Stimulated activated CD4-positive, alpha-beta T cell treated with anti-CD3 and anti-CD28 coated beads, Interleukin-2, amount 100 ng/mL, for 48 hours (primary cell): ENCODE results near the gene TJP2.
"Not testable (repeated sequence)": the region's sequence is repeated elsewhere in the genome, so short reads cannot be mapped to it uniquely, and the experiment has no call there.

ENCODE experiments used
- DNase-seq, 2 donors: peaks; one replicate each; pipeline ENCODE4 v3.0.0-alpha.2; 2020

Gene TJP2

GRCh38 chr9:69297300-69297980 lies 123.4 kb downstream of the TJP2 start:
- no peak for DNase-seq

- no peak for DNase-seq
Observed at GRCh38 chr9:69299315-69299714, 125.2 kb downstream of the TJP2 start.

- no peak for DNase-seq
Observed at GRCh38 chr9:69299826-69300225, 125.7 kb downstream of the TJP2 start.

- no peak for DNase-seq
Observed at GRCh38 chr9:69303331-69303730, 129.3 kb downstream of the TJP2 start.

GRCh38 chr9:69306895-69307445 lies 132.9 kb downstream of the TJP2 start:
- not testable (repeated sequence) for DNase-seq

DNA sequence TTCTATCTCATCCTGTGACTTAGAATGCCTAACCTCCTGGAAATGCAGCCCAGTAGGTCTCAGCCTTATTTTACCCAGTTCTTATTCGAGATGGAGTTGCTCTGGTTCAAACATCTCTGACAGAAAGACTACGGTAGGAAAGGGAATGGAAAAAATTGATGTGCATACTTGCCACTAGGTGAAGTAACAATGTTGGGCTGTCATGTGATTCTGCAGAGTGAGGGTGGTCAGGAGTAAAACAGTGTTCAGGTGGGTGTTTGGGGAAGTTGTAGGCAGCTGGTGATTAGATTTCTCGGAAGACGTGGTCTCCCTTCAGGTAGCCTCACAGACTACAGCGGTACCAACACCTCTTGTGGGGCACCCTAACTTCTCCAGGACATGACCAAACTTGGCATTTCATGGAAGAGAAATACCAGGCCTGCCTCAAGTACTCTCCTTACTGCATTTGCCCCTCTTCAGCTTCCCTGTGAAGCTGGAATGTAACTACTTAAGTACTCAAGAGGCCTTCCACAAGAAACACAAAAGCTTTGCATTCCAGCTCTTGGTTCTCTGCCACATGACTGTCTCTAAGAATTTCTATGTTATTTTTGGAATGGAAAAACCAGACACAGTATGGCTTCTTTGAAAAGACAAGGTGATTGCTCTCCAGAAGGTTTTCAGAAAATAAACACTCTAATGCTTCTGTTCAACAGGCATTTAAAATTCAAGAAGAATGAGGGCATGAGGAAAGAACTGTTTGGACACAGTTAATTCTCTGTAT lies 133.5 kb downstream of the TJP2 start:
- no peak for DNase-seq

DNA sequence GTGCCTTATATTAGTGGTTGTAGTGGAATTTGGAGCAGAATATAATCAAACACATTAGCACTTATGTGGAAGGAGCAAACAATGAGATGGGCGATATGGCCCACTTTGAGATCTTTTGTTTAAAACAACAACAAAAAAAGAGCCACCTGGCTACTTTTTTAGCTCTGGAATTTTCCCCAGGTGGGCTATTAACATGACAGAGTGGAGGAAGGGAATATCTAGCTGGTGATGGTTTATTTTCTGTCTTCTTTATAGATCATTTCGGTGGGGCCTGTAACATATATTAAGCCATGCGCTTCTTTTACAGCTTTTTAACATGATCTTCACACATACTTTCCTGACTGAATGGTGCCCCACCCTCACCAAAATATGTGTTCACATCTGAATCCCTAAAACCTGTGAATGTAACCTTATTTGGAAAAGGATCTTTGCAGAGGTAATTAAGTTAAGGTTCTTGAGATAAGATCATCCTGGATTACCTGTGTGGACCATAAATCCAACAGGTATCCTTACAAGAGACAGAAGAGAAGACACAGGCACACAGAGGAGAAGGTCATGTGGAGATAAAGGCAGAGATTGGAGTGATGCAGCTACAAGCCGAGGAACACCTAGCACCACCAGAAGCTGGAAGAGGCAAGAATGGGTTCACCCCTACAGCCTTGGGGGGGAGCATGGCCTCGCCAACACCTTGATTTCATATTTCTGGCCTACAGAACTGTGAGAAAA lies 134.3 kb downstream of the TJP2 start:
- no peak for DNase-seq

DNA sequence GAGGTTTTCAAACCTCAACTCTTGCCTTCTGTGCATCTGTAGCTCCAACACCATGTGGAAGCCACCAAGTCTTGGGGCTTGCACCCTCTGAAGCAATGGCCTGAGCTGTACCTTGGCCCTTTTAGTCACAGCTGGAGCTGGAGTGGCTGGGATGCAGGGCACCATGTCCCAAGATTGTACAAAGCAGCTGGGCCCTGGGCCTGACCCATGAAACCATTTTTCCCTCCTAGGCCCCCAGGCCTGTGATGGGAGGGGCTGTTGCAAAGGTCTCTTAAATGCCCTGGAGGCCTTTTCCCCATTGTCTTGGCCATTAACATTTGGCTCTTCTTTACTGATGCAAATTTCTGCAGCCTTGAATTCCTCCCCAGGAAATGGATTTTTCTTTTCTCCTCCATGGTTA lies 139.1 kb downstream of the TJP2 start:
- no peak for DNase-seq

DNA sequence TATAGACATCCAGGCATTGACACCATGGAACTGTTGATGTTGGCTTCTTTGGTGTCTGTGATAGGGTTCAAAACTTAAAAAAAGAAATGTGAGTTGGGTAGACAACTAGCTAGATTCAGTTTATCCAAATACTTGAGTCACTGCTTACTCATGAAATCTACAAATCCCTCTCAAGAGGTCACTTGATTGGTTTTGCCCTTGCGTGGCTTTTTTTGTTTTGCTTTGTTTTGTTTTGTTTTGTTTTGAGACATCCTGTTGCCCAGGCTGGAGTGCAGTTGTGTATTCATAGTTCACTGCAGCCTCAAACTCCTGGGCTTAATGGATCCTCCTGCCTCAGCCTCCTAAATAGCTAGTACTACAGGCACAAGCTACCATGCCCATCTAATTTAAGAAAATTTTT lies 140.5 kb downstream of the TJP2 start:
- no peak for DNase-seq

- DNase-seq = no peak
Observed at GRCh38 chr9:69317081-69317480, 143.0 kb downstream of the TJP2 start.

- DNase-seq = peak in 1 of 2 donors; percentile 6
Observed at GRCh38 chr9:69317894-69318293, 143.8 kb downstream of the TJP2 start.

- no peak for DNase-seq
Observed at GRCh38 chr9:69319324-69320025, 145.4 kb downstream of the TJP2 start.

GRCh38 chr9:69322256-69322655 lies 148.2 kb downstream of the TJP2 start:
- DNase-seq = no peak

DNA sequence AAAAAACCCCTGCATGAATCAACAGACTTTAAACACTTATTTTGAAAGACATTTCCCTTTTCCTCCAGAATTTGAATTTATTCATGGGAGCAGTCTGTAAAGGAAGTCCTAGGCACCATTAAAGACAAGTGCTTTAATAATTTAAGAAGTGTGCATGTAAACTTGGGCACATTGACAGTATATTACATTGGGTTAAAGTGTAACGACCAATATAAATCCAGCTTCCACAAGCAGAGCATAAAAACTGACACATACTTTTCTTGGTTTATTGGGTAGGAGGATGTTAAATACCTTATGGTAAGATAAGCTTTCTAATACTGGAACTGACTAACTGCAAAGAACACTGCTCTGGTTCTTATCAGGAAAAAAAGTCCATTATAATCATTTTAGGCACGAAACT lies 149.8 kb downstream of the TJP2 start:
- DNase-seq = no peak
